DOHH2 (cell line): ENCODE data around the gene MYO1F.

Experiments used
- CTCF ChIP-seq: fragments of 200-600 bp; sonication (generic); IDR thresholded peaks from one replicate; pipeline ENCODE4 v1.5.1; 2014; ENCODE audit warnings: antibody characterized with exemption, mild to moderate bottlenecking, low read depth, low read length; ENCODE audit not compliant: poor library complexity, severe bottlenecking
- EZH2phosphoT487 ChIP-seq: fragments of 200-600 bp; sonication (generic); IDR thresholded peaks from 2 replicates; pipeline ENCODE4 v1.6.1; 2017; ENCODE audit warnings: borderline replicate concordance, mild to moderate bottlenecking, antibody characterized with exemption, low read length, moderate library complexity, mixed read lengths

GRCh38 chr19:8577741-8578140 is 499 bp upstream of the MYO1F start:
- no peak for TF ChIP-seq CTCF
- TF ChIP-seq EZH2phosphoT487 = no peak
